NB4 (cell line): ENCODE results near the gene ACAT1.
"Not testable (repeated sequence)": the region's sequence is repeated elsewhere in the genome, so short reads cannot be mapped to it uniquely, and the experiment has no call there.

Source experiments
- DNase-seq: peaks from one replicate; pipeline ENCODE4 v3.0.0; 2010; ENCODE audit warnings: low read depth
- H3K4me3 ChIP-seq: one replicate; pipeline ENCODE4 v1.5.1; 2011; ENCODE audit warnings: mild to moderate bottlenecking, low read depth, low read length, moderate library complexity
- MYC ChIP-seq: IDR thresholded peaks from 2 replicates; pipeline ENCODE4 v1.6.1; 2011; ENCODE audit warnings: low read depth, low read length
- POLR2A ChIP-seq: IDR thresholded peaks from 2 replicates; pipeline ENCODE4 v1.6.1; 2011; ENCODE audit warnings: mild to moderate bottlenecking; ENCODE audit not compliant: insufficient read length; ENCODE audit errors: extremely low read depth
- TF ChIP-seq, protein P1 (sequence below): IDR thresholded peaks from one replicate; pipeline ENCODE4 v1.5.1; 2012; ENCODE audit warnings: low read depth, low read length
- TF ChIP-seq, protein P2 (sequence below): IDR thresholded peaks from 2 replicates; pipeline ENCODE4 v1.6.1; 2011; ENCODE audit warnings: low read depth, low read length

ACAT1 gene

DNA sequence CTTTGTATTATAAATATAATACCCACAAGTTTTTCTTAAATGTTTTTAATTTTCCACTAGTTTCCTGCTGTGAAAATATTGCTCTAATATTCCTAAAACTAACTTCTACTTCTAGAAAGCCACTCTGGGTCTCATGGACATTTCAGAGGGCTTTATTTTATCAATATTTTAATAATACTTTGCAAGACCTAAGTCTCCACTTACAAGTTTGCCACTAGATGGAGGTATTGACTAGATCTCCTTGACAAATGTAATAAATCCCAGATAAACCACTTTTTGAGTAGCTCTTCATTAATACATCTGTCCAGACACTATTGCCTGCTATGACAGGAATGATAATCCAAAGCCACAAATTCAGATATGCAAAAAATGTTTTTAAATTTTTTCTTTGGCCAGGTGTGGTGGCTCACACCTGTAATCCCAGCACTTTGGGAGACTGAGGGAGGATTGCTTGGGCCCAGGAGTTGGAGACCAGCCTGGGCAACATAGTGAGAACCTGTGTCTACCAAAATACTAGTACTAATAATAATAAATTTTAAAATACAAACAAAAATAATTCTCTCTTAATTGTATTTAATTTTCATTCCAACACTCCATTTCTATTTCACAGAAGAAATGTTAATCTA, 3.5 kb upstream of the ACAT1 start:
- TF ChIP-seq POLR2A (no peak), MYC (no peak)
- TF ChIP-seq, protein P1, sequence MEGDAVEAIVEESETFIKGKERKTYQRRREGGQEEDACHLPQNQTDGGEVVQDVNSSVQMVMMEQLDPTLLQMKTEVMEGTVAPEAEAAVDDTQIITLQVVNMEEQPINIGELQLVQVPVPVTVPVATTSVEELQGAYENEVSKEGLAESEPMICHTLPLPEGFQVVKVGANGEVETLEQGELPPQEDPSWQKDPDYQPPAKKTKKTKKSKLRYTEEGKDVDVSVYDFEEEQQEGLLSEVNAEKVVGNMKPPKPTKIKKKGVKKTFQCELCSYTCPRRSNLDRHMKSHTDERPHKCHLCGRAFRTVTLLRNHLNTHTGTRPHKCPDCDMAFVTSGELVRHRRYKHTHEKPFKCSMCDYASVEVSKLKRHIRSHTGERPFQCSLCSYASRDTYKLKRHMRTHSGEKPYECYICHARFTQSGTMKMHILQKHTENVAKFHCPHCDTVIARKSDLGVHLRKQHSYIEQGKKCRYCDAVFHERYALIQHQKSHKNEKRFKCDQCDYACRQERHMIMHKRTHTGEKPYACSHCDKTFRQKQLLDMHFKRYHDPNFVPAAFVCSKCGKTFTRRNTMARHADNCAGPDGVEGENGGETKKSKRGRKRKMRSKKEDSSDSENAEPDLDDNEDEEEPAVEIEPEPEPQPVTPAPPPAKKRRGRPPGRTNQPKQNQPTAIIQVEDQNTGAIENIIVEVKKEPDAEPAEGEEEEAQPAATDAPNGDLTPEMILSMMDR, result no peak
- TF ChIP-seq, protein P2, sequence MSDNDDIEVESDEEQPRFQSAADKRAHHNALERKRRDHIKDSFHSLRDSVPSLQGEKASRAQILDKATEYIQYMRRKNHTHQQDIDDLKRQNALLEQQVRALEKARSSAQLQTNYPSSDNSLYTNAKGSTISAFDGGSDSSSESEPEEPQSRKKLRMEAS, result no peak
- peak; percentile 75 for DNase-seq

DNA sequence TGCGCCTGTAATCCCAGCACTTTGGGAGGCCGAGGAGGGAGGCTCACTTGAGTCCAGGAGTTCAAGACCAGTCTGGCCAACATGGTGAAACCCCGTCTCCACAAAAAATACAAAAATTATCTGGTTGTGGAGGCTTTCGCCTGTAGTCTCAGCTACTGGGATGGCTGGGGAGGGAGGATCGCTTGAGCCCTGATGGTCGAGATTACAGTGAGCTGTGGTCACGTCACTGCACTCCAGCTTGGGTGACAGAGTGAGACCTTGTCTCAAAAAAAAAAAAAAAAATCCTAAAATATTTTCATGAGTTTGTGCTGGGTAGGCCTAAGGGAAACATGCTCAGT, 462 bp upstream of the ACAT1 start:
- not testable (repeated sequence) for DNase-seq
- H3K4me3 ChIP-seq, result peak overlapping the region; percentile 51

More for the DNA sequence above, 3.5 kb upstream of the ACAT1 start:
- no peak overlapping the region for H3K4me3 ChIP-seq

DNA sequence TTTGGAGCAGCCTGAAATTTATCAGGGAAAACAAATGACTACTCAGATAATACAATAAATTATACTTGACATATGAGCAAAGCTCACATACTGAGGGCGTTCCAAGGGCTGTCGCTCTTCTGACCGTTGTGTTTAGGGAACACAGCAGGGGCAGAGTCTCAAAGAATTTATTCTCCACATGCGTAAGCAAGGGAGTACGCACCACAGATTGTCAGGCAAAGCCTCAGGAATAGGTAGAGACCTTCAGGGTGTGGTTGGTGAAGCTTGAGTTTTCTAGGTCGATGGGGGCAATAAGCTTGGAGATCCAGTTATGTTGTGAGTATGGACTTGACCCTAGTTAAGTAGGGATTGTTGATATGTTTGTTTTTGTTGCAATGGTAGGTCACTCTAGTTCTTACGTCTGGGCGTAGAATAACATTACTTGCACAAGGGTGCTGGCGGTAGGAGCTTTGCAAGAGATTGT, 830 bp downstream of the ACAT1 start:
- TF ChIP-seq POLR2A, result no peak
- TF ChIP-seq, protein P1, result no peak
- TF ChIP-seq, protein P2, result no peak
- no peak for TF ChIP-seq MYC
- DNase-seq, result peak; percentile 27
- H3K4me3 ChIP-seq, result peak overlapping the region; percentile 79

DNA sequence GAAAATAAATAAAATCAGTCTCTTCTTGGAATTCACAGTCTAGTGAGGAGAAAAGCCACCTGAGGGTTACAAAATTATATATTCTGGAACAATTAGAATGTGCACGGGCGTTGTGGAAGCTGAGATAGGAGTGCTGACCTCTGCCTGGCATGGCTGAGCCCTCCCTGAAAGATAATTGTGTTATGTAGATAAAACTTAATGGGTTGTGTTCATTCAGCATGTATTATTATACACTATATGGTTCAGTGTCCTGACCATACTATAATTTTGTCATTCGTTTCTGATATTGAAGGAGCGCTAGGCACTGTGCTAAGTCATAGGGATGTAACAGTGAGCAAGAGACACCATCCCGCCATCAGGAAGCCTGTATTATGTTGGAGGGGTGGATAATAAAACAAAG, 3.7 kb downstream of the ACAT1 start:
- TF ChIP-seq, protein P1, result no peak
- TF ChIP-seq MYC, result no peak
- no peak for TF ChIP-seq POLR2A
- TF ChIP-seq, protein P2, result no peak
- H3K4me3 ChIP-seq, result no peak overlapping the region
- DNase-seq, result no peak

DNA sequence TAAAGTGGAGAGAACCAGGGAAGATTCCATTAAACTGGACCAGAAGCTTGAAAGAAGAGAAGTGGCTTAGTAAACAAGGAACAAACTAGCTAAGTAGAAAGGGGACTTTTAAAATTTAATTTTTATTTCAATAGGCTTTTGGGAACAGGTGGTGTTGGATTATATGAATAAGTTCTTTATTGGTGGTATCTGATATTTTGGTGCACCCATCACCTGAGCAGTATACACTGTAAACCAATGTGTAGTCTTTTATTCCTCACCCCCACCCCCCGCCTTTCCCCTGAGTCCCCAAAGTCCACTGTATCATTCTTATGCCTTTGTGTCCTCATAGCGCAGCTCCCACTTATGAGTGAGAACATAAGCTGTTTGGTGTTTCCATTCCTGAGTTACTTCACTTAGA, 7.4 kb downstream of the ACAT1 start:
- TF ChIP-seq MYC, result no peak
- no peak overlapping the region for H3K4me3 ChIP-seq
- DNase-seq, result no peak

DNA sequence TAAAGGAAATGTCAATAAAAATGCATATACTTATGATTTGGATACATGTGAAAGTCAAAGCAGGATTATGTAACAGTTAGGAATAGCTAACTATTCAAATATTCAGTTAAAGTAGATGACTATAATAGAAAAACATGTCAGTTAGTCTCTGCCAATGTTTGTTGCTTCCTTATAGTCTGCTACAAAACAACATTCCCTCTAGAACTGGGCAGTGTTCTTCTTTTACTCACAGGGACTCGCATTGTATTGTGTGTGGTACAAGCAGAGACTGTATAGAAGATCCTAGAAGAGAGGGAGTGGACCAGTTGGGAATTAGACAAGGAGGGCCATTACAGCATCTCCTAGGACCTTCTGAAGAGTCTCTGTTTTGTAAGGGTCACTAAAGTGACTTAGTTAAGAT, 10.6 kb downstream of the ACAT1 start:
- TF ChIP-seq, protein P1, result no peak
- no peak overlapping the region for H3K4me3 ChIP-seq
- DNase-seq, result no peak

DNA sequence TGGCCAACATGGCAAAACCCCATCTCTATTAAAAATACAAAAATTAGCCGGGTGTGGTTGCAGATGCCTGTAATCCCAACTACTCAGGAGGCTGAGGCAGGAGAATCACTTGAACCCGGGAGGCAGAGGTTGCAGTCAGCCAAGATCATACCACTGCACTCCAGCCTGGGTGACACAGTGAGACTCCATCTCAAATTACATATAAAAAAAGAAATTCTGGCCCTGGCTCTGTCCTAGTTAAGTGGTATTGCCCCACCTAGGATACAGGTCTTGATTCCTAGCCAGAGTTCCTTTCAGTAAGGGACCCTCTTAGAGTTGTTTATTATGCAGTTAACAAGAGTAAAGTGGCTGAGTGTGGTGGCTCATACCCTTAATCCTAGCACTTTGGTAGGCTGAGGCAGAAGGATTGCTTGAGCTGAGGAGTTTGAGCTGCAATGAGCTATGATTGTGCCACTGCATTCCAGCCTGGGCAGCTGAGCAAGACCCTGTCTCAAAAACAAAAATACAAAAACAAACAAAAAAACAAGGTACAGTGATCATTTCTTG, 11.7 kb downstream of the ACAT1 start:
- not testable (repeated sequence) for H3K4me3 ChIP-seq, DNase-seq
